ENCODE results near the gene AIM2. TPM values are rescaled to one million over a fixed set of nuclear protein-coding genes. Genes with fewer than 3 reads are reported as not detected.

The AIM2 gene
- total RNA-seq, 1 experiment from 2014 or later, result 1.1 TPM

GRCh38 chr1:159084867-159085266 lies 8.3 kb upstream of the AIM2 start:
- Histone ChIP-seq H3K9me3 (ENCODE audit: control insufficient read depth, low read depth, low read length) (no peaks in the 10 kb centered on the region), H3K79me1 (ENCODE audit: insufficient read depth, low read depth, low read length, poor library complexity, severe bottlenecking) (no peaks in the 10 kb centered on the region), H3K14ac (ENCODE audit: insufficient read depth, low read length) (no peak overlapping the region), H2BK12ac (ENCODE audit: insufficient read length, low read depth, low read length) (no peak overlapping the region), H3K27ac (ENCODE audit: insufficient read length, low read depth, low read length) (no peak overlapping the region), H3K23me2 (ENCODE audit: insufficient read length, low read depth, low read length, poor library complexity, severe bottlenecking) (no peaks in the 10 kb centered on the region), H3K9ac (ENCODE audit: extremely low read depth, insufficient read length, low read length) (no peak overlapping the region), H4K5ac (ENCODE audit: insufficient read length, low read depth, low read length) (no peak overlapping the region), H2BK120ac (ENCODE audit: low read depth, low read length, poor library complexity, severe bottlenecking) (no peak overlapping the region), H4K8ac (replicated peaks; ENCODE audit: insufficient read length, low read depth, low read length) (no peak overlapping the region), H2BK15ac (ENCODE audit: low read depth, low read length) (no peak overlapping the region), H3K4me1 (ENCODE audit: insufficient read depth, low read length) (no peaks in the 10 kb centered on the region), H2AK5ac (ENCODE audit: insufficient read length, low read length) (no peak overlapping the region), H3K4ac (ENCODE audit: low read depth, low read length) (no peak overlapping the region), H3K79me2 (ENCODE audit: insufficient read depth, low read length) (no peaks in the 10 kb centered on the region), H3K27me3 (ENCODE audit: insufficient read depth, low read length) (no peaks in the 10 kb centered on the region), H4K20me1 (ENCODE audit: control insufficient read depth, insufficient read depth, insufficient read length) (no peaks in the 10 kb centered on the region), H2AFZ (ENCODE audit: low read length) (no peak overlapping the region), H3K4me2 (ENCODE audit: insufficient read depth, insufficient read length, low read length) (no peak overlapping the region), H2BK20ac (ENCODE audit: low read depth, low read length, poor library complexity, severe bottlenecking) (no peak overlapping the region), H3K56ac (ENCODE audit: insufficient read length, low read depth, low read length) (no peak overlapping the region), H3K23ac (ENCODE audit: insufficient read length, low read depth, low read length) (no peak overlapping the region), H3K18ac (ENCODE audit: insufficient read length, low read depth, low read length) (no peak overlapping the region), H4K91ac (ENCODE audit: insufficient read length, low read depth, low read length) (no peak overlapping the region), H3T11ph (ENCODE audit: low read length) (no peak overlapping the region), H2BK5ac (ENCODE audit: insufficient read length, low read length) (no peak overlapping the region)
- Mint-ChIP-seq H3K27me3 (ENCODE audit: low read depth) (no peaks in the 10 kb centered on the region), H3K4me1 (no peaks in the 10 kb centered on the region), H3K27ac (no peak overlapping the region), H3K9me3 (no peaks in the 10 kb centered on the region), H3K4me3 (no peak overlapping the region), H3K36me3 (ENCODE audit: insufficient read depth in 1 of 3, low read depth in 3 of 3) (no peaks in the 10 kb centered on the region)
- no CpG with 5 or more reads among the region's 3 CpGs for WGBS (ENCODE audit: extremely low coverage, insufficient read length, low lambda C conversion rate)
- no peak for DNase-seq
- no peak for TF ChIP-seq CTCF (conservative IDR thresholded peaks at IDR 0.05)

Measured in H9 (cell line).